GM13977 (cell line): Measurements from ENCODE around the gene DMXL2.
"Not testable (repeated sequence)": the region's sequence is repeated elsewhere in the genome, so short reads cannot be mapped to it uniquely, and the experiment has no call there.

Experiments
- DNase-seq: peaks from one replicate; pipeline ENCODE4 v3.0.0; 2012; ENCODE audit warnings: low spot score
- CTCF ChIP-seq: IDR thresholded peaks from 2 replicates; pipeline ENCODE4 v1.5.1; 2012; ENCODE audit warnings: mild to moderate bottlenecking, control low read depth; ENCODE audit not compliant: insufficient read depth; ENCODE audit errors: extremely low read depth, missing control alignments
- in situ Hi-C: fragments of 300-500 bp; cut with MboI; formaldehyde crosslinking; loops from one replicate; pipeline ENCODE4 v1.12.0; 2022; ENCODE audit warnings: low sequenced_read_pairs, low pct_unique_long_range_greater_than_20kb, mixed read lengths, inconsistent platforms; ENCODE audit not compliant: unreplicated experiment

The DMXL2 gene

GRCh38 chr15:51448622-51449399 is 173.8 kb downstream of the DMXL2 start:
- in situ Hi-C loops, result no loop called here
- no peak for TF ChIP-seq CTCF

DNA sequence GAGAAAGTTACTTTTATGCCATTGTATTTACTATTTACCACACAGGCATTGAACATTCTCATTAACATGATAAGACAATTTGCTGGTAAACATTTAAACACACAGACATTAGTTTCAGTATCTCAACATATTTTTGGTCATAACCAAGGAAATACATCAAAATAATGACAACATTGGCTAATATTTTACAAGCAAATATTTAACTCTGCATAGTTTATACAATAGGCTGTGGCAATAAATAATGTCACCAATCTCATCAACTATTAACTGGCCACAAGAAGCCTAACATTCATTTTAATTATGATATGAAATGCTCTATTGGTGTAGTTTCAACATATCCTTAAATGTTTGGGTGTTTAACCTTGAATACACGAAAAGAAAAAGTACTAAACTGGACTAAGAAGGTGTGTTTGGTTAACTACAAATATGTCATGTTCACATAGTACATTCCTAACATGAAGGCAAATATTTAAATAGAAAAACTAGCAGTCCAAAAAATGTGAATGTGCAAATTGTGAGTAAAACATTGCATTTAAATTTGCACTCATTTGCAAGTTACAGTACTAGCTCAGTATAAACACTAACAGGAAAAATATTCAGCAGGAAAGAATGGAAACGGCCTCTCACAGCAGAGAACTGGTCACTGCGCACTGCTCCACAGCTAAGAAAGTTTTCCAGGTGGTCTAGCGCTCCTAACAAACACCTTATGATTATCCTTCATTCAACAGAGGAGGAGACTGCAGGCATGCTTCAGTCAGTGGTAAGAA is 174.5 kb downstream of the DMXL2 start:
- in situ Hi-C loops, result no loop called here
- no peak for DNase-seq
- no peak for TF ChIP-seq CTCF

More at GRCh38 chr15:51448622-51449399, 173.8 kb downstream of the DMXL2 start:
- DNase-seq, result no peak

DNA sequence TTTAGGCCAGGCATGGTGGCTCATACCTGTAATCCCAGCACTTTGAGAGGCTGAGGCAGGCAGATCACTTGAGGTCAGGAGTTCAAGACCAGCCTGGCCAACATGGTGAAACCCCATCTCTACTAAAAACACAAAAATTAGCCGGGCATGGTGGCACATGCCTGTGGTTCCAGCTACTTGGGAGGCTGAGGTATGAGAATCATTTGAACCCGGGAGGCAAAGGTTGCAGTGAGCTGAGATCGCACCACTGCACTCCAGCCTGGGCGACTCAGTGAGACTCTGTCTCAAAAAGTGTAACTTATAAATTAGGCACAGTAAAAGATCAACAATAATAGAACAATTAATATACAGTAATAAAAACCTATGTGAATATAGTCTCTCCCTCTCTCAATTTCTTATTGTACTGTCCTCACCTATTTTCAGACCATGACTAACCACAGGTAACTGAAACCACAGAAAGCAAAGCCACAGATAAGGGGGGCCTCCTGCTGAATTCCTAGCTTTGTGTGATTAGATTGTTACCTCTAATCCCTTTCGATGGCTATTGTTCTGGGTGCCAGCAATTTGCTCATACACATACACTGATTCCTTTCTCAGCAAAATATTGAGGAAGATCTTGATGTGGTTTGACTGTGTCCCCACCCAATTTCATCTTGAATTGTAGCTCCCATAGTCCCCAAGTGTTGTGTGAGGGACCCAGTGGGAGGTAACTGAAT is 176.4 kb downstream of the DMXL2 start:
- in situ Hi-C loops, result not testable (repeated sequence)

GRCh38 chr15:51444807-51445206 is 177.8 kb downstream of the DMXL2 start:
- no peak for DNase-seq
- no peak for TF ChIP-seq CTCF
- in situ Hi-C loops, result no loop called here

More for the DNA sequence above, 176.4 kb downstream of the DMXL2 start:
- DNase-seq, result not testable (repeated sequence)

GRCh38 chr15:51444112-51444511 is 178.5 kb downstream of the DMXL2 start:
- no peak for TF ChIP-seq CTCF
- DNase-seq, result peak; percentile 28
- in situ Hi-C loops, result no loop called here

GRCh38 chr15:51443282-51443914 is 179.2 kb downstream of the DMXL2 start:
- no peak for DNase-seq
- TF ChIP-seq CTCF, result no peak
- in situ Hi-C loops, result no loop called here
